Activated T-helper 1 cell treated with anti-CD3 and anti-CD28 coated beads, Interleukin-12 subunit alpha, Interleukin-12 subunit beta, Interleukin-2, Interleukin-4 antibody, amounts not matched to agents 30 ng/mL and 10 ng/mL and 1 ng/mL, durations not matched to agents 14 hours and 24 hours and 36 hours (primary cell): ENCODE measurements around the gene ACTG1. TPM values are rescaled to one million over a fixed set of nuclear protein-coding genes. Genes with fewer than 3 reads are reported as not detected.

Experiments
- DNase-seq: peaks from one replicate; pipeline ENCODE4 v3.0.0; 2021; ENCODE audit warnings: low spot score
- H3K27ac Mint-ChIP-seq: one replicate; pipeline ENCODE4 v1.8.0; 2021; ENCODE audit warnings: mild to moderate bottlenecking, mixed read lengths
- H3K27me3 Mint-ChIP-seq: one replicate; pipeline ENCODE4 v1.8.0; 2022; ENCODE audit warnings: mild to moderate bottlenecking, moderate library complexity, mixed read lengths; ENCODE audit not compliant: insufficient read depth
- H3K36me3 Mint-ChIP-seq: one replicate; pipeline ENCODE4 v1.8.0; 2021; ENCODE audit warnings: low read depth, mixed read lengths
- H3K4me1 Mint-ChIP-seq: one replicate; pipeline ENCODE4 v1.8.0; 2021; ENCODE audit warnings: low read depth, mixed read lengths
- H3K4me3 Mint-ChIP-seq: one replicate; pipeline ENCODE4 v1.8.0; 2021; ENCODE audit warnings: mild to moderate bottlenecking, moderate library complexity, mixed read lengths
- H3K9me3 Mint-ChIP-seq: one replicate; pipeline ENCODE4 v1.8.0; 2021; ENCODE audit warnings: mixed read lengths
- intact Hi-C: fragments of 100-400 bp; cut with micrococcal nuclease; formaldehyde crosslinking; loops from one replicate; pipeline ENCODE4 v1.15.1; 2024
- total RNA-seq: library from RNA; stranded (reverse); gene quantifications from 2 replicates; pipeline ENCODE4 v1.2.3, GENCODE V29; 2022

ACTG1 gene
- total RNA-seq, 1 donor from 2014 or later = 3,516 TPM

DNA sequence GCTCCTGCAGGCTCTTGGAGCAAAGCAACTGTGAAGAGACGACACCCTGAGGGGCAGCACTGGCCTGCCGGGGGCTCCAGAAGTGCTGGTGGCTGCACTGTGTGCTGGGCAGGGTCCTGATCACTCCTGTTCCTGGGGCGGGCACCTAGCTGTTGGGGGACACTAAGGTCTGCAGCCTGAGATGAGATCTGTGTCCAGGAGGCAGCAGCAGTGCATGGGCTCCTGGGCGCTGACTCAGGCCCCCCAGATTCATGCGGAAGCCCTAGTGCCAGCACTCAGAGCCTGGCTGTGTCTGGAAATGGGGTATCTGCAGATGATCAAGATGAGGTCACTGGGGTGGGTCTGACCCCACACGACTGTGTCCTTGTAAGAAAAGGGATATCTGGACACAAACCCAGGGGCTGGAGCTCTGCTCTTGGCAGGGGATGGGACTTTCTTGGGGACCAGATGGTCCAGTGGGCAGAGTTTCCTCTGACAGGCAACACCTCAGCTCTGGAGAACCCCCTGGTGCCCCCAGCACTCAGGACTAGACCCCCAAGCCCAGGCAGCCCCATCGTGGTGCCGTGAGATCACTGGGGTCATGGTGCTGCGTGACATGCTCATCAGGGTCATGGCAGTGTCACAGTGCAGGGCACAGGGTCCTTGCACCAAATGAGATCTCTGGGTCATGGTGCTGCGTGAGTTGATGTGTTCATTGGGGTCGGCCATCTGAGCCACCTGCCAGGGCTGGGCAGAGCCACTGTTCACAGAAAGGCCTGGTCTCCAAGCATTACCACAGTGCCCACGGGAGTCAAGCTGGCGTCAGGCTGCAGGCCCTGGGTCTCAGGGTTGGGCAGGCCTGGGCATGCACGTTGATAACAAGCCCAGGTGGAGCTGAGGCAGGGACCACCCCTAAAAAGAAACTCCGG is 30.1 kb upstream of the ACTG1 start:
- H3K9me3 Mint-ChIP-seq = no peaks in the 10 kb centered on the region
- peaks cover 3% of the 10 kb centered on the region for H3K27me3 Mint-ChIP-seq
- no peak for DNase-seq
- H3K36me3 Mint-ChIP-seq = peaks cover 16% of the 10 kb centered on the region
- H3K27ac Mint-ChIP-seq = no peak overlapping the region
- intact Hi-C loops = no loop called here
- no peak overlapping the region for H3K4me3 Mint-ChIP-seq
- H3K4me1 Mint-ChIP-seq = no peaks in the 10 kb centered on the region

DNA sequence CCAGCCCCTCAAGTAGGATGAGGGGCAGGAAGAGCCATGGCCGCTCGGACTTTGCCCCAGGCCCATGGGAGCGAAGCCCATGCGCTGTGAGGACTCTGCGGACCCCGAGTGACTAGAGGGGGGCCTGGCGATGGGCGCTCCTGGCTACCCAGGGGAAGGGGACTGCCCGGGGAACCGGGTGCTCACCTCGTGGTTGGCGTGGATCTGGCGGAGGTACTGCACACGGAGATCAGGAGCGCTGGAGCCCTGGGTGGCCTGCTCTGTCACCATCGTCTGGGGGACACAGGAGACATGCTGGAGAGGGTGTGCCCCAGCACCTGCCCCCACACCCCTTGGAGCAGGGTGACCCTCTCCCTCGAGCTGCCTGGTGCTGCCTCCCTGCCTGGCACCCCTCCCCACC is 28.5 kb upstream of the ACTG1 start:
- H3K9me3 Mint-ChIP-seq = no peaks in the 10 kb centered on the region
- peaks cover 7% of the 10 kb centered on the region for H3K27me3 Mint-ChIP-seq
- H3K4me1 Mint-ChIP-seq = no peaks in the 10 kb centered on the region
- no peak overlapping the region for H3K4me3 Mint-ChIP-seq
- H3K36me3 Mint-ChIP-seq = peaks cover 11% of the 10 kb centered on the region
- intact Hi-C loops = no loop called here
- no peak overlapping the region for H3K27ac Mint-ChIP-seq
- no peak for DNase-seq

DNA sequence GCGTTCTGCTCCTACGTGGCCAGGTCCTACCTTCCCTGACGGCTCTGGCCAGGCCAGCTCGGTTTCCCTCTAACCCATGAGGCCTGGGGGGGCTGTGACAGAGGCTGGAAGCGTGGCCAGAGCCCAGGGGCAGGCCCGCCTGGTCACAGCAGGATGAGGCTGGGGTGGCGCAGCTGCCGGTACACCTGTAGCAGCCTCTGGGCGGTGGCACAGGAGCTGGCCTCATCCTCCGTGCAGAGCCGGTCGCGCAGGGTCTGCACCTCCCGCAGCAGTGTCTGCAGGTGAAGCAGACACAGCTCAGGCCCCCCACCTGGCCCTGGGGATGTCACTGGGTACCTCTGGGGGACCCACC is 28.1 kb upstream of the ACTG1 start:
- peaks cover 9% of the 10 kb centered on the region for H3K36me3 Mint-ChIP-seq
- H3K27me3 Mint-ChIP-seq = peaks cover 11% of the 10 kb centered on the region
- no peak for DNase-seq
- H3K4me1 Mint-ChIP-seq = no peaks in the 10 kb centered on the region
- no peak overlapping the region for H3K27ac Mint-ChIP-seq
- H3K4me3 Mint-ChIP-seq = no peak overlapping the region
- intact Hi-C loops = no loop called here
- H3K9me3 Mint-ChIP-seq = no peaks in the 10 kb centered on the region

GRCh38 chr17:81539961-81540675 is 27.5 kb upstream of the ACTG1 start:
- Mint-ChIP-seq H3K4me1 (no peaks in the 10 kb centered on the region), H3K36me3 (peaks cover 9% of the 10 kb centered on the region), H3K27me3 (peaks cover 11% of the 10 kb centered on the region), H3K4me3 (no peak overlapping the region), H3K9me3 (no peaks in the 10 kb centered on the region), H3K27ac (no peak overlapping the region)
- DNase-seq = no peak
- intact Hi-C loops = no loop called here

- intact Hi-C loops = no loop called here
- no peak overlapping the region for H3K27ac Mint-ChIP-seq
- H3K4me3 Mint-ChIP-seq = no peak overlapping the region
- H3K4me1 Mint-ChIP-seq = no peaks in the 10 kb centered on the region
- no peaks in the 10 kb centered on the region for H3K9me3 Mint-ChIP-seq
- no peak for DNase-seq
- peaks cover 9% of the 10 kb centered on the region for H3K36me3 Mint-ChIP-seq
- H3K27me3 Mint-ChIP-seq = peaks cover 11% of the 10 kb centered on the region
Observed at GRCh38 chr17:81539571-81539900, 26.9 kb upstream of the ACTG1 start.

DNA sequence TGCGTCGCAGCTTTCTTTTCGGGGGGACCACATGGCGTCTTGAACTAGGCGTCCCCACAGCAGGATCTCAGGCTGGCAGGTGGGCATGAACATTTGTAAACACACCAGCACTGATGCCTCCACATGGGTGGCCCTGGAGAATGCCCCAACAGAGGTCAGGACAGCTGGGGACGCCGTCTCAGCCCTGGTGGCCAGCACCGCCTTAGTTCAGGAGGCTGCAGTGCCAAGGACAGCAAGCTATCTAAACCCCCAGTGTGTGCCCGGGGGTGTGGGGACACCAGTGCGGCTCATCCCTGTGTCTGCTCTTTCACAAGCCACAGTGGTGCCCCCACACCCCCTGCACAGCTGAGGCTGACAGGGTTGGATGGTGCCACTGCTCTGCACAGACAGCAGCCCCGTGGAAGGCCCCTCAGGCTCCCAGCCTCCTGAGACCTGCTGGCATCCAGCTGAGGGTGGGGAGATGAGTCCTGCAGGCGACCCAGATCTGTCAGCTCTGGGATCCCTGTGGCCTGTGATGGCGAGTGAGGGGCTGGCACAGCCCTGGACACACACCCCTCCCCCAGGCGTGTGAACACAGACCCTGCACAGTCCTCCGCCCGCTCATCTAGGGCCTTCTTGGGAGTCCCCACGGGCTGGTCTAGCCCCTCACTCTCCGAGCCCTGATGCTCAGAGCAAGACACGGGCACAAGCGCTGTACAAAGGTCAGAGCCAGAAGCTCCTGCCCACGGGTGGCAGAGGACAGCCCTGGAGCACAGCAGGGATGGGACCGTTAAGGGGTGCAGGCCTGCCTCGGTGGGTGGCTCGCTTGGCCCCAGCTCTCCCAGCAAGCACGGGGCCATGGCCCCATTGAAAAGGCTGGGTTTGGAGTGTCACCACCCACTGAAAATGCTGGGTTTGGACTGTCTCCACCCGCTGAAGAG is 26.3 kb upstream of the ACTG1 start:
- intact Hi-C loops = no loop called here
- H3K27ac Mint-ChIP-seq = no peak overlapping the region
- H3K36me3 Mint-ChIP-seq = peaks cover 9% of the 10 kb centered on the region
- no peaks in the 10 kb centered on the region for H3K9me3 Mint-ChIP-seq
- no peaks in the 10 kb centered on the region for H3K4me1 Mint-ChIP-seq
- peaks cover 11% of the 10 kb centered on the region for H3K27me3 Mint-ChIP-seq
- DNase-seq = no peak
- no peak overlapping the region for H3K4me3 Mint-ChIP-seq

- H3K27me3 Mint-ChIP-seq = peaks cover 11% of the 10 kb centered on the region
- no peaks in the 10 kb centered on the region for H3K4me1 Mint-ChIP-seq
- H3K27ac Mint-ChIP-seq = no peak overlapping the region
- no peaks in the 10 kb centered on the region for H3K9me3 Mint-ChIP-seq
- DNase-seq = no peak
- peaks cover 9% of the 10 kb centered on the region for H3K36me3 Mint-ChIP-seq
- intact Hi-C loops = loop anchor here (2.0 kb wide), 1 partner anchor 23 kb away; no protein-coding TSS in a partner anchor
- H3K4me3 Mint-ChIP-seq = no peak overlapping the region
Observed at GRCh38 chr17:81537856-81538555, 25.4 kb upstream of the ACTG1 start.

GRCh38 chr17:81537343-81537855 is 24.8 kb upstream of the ACTG1 start:
- no peak for DNase-seq
- Mint-ChIP-seq H3K27ac (no peak overlapping the region), H3K4me1 (no peaks in the 10 kb centered on the region), H3K36me3 (peaks cover 8% of the 10 kb centered on the region), H3K9me3 (no peaks in the 10 kb centered on the region), H3K4me3 (no peak overlapping the region), H3K27me3 (peaks cover 11% of the 10 kb centered on the region)
- intact Hi-C loops = loop anchor here (2.0 kb wide), 1 partner anchor 23 kb away; no protein-coding TSS in a partner anchor

- no peak overlapping the region for H3K4me3 Mint-ChIP-seq
Observed at GRCh38 chr17:81536299-81537290, 24.0 kb upstream of the ACTG1 start.

GRCh38 chr17:81535480-81536298 is 23.1 kb upstream of the ACTG1 start:
- Mint-ChIP-seq H3K27ac (no peak overlapping the region), H3K36me3 (peaks cover 5% of the 10 kb centered on the region), H3K4me1 (no peaks in the 10 kb centered on the region), H3K9me3 (no peaks in the 10 kb centered on the region), H3K27me3 (peaks cover 11% of the 10 kb centered on the region), H3K4me3 (no peak overlapping the region)
- DNase-seq = no peak
- intact Hi-C loops = loop anchor here (2.0 kb wide), 1 partner anchor 21 kb away; no protein-coding TSS in a partner anchor

More at GRCh38 chr17:81536299-81537290, 24.0 kb upstream of the ACTG1 start:
- DNase-seq = no peak
- no peak overlapping the region for H3K27ac Mint-ChIP-seq
- no peaks in the 10 kb centered on the region for H3K4me1 Mint-ChIP-seq
- peaks cover 11% of the 10 kb centered on the region for H3K27me3 Mint-ChIP-seq
- peaks cover 7% of the 10 kb centered on the region for H3K36me3 Mint-ChIP-seq
- intact Hi-C loops = loop anchor here (2.0 kb wide), 1 partner anchor 22 kb away; no protein-coding TSS in a partner anchor
- no peaks in the 10 kb centered on the region for H3K9me3 Mint-ChIP-seq

- DNase-seq = no peak
- intact Hi-C loops = no loop called here
- Mint-ChIP-seq H3K27ac (no peak overlapping the region), H3K4me3 (no peak overlapping the region), H3K9me3 (no peaks in the 10 kb centered on the region), H3K27me3 (peaks cover 11% of the 10 kb centered on the region), H3K4me1 (no peaks in the 10 kb centered on the region), H3K36me3 (peaks cover 5% of the 10 kb centered on the region)
Observed at GRCh38 chr17:81535007-81535328, 22.4 kb upstream of the ACTG1 start.
